OCI-LY1 (cell line): ENCODE measurements around the gene KLHL33.

Experiments used
- CTCF ChIP-seq: fragments of 200-600 bp; sonication (generic), shearing (Covaris generic); IDR thresholded peaks from 2 replicates; pipeline ENCODE4 v1.5.1; 2017; ENCODE audit warnings: mild to moderate bottlenecking, antibody characterized with exemption, low read length, moderate library complexity, mixed read lengths
- EZH2 ChIP-seq: fragments of 200-600 bp; sonication (generic), shearing (Covaris generic); IDR thresholded peaks from 2 replicates; pipeline ENCODE4 v1.8.0; 2017; ENCODE audit warnings: borderline replicate concordance, mixed run types, mild to moderate bottlenecking, antibody characterized with exemption, low read length, moderate library complexity, mixed read lengths

- TF ChIP-seq CTCF (no peak), EZH2 (no peak)
These were observed 23.6 kb downstream of the KLHL33 start for GRCh38 chr14:20412411-20412810.
